Measurements from ENCODE around the gene KRT5.

DNA sequence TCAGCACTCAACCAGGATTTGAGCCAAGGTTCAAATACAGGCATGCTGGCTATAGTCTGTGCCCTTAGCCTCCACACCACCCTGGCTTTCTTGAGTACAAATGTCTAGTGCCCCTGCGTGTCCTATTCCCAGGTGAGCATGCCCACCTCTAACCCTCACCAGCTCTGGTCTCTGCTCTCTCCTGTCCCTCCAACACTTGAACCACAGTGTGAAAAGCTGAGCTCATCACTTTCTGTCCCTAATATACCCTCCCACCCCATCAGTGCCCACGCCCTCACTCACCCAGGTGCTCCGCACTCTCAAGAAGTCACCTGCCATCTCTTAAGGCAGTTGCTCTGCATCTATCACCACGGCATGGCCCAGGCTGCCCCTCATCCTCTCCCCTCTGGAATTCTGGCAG lies 39.8 kb upstream of the KRT5 start:
- TF ChIP-seq, protein P1, sequence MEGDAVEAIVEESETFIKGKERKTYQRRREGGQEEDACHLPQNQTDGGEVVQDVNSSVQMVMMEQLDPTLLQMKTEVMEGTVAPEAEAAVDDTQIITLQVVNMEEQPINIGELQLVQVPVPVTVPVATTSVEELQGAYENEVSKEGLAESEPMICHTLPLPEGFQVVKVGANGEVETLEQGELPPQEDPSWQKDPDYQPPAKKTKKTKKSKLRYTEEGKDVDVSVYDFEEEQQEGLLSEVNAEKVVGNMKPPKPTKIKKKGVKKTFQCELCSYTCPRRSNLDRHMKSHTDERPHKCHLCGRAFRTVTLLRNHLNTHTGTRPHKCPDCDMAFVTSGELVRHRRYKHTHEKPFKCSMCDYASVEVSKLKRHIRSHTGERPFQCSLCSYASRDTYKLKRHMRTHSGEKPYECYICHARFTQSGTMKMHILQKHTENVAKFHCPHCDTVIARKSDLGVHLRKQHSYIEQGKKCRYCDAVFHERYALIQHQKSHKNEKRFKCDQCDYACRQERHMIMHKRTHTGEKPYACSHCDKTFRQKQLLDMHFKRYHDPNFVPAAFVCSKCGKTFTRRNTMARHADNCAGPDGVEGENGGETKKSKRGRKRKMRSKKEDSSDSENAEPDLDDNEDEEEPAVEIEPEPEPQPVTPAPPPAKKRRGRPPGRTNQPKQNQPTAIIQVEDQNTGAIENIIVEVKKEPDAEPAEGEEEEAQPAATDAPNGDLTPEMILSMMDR (conservative IDR thresholded peaks at IDR 0.05; ENCODE audit: low read depth, low read length) = no peak
- no peak for TF ChIP-seq EZH2 (IDR thresholded peaks at IDR 0.05; ENCODE audit: borderline replicate concordance, low read depth, low read length, poor library complexity, severe bottlenecking)

Measured in A673 (cell line).